Measurements from ENCODE around the gene UBE2R2.

- no peak for TF ChIP-seq YY1 (IDR thresholded peaks at IDR 0.05; ENCODE audit: insufficient read depth, insufficient read length)
- no peak for TF ChIP-seq ZNF274 (IDR thresholded peaks at IDR 0.05; ENCODE audit: low read depth, low read length)
- no peak for TF ChIP-seq SUZ12 (IDR thresholded peaks at IDR 0.05; ENCODE audit: extremely low read depth, insufficient read depth, insufficient read length)
Measured at GRCh38 chr9:33964086-33964768, 147.3 kb downstream of the UBE2R2 start.
